NCI-H1417 treated with DMSO at 0.1 percent for 48 hours (cell line): Measurements from ENCODE around the gene DPYD.

Source experiments
- DNase-seq: peaks from one replicate; lab custom pipeline; 2025; lab: John Stamatoyannopoulos, UW

The DPYD gene

DNA sequence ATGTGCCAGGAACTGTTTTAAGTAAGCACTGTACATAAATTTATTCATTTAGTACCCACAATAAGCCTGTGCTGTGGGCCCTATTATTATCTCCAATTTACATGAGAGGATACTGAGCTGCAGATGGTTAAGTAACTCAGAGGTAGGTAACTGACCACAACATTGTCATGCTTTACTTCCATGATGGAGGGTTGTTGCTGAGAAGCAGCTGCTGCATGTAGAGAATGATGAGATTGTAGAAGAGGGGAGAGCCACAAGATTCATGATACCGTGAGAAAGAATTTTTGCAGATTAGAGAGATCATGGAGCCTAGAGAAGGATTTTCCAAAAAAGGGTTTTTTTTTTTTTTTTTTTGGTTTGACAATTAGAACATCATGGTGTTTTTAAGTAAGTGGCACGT, 886.2 kb downstream of the DPYD start:
- no peak for DNase-seq

- no peak for DNase-seq
Observed at GRCh38 chr1:97033949-97034348, 886.9 kb downstream of the DPYD start.
